HG03066 (cell line): ENCODE results near the gene ITGA5.

Experiments used
- ATAC-seq: cut with Tn5 transposase; IDR thresholded peaks from one replicate; pipeline ENCODE4 v1.9.1; 2021; ENCODE audit warnings: low read depth; ENCODE audit not compliant: unreplicated experiment

Gene ITGA5

GRCh38 chr12:54412786-54413185 lies 6.3 kb downstream of the ITGA5 start:
- no peak for ATAC-seq

- ATAC-seq, result no peak
Observed at GRCh38 chr12:54412348-54412747, 6.7 kb downstream of the ITGA5 start.

- ATAC-seq, result no peak
Observed at GRCh38 chr12:54411391-54412241, 7.5 kb downstream of the ITGA5 start.

- ATAC-seq, result no peak
Observed at GRCh38 chr12:54409267-54409666, 9.8 kb downstream of the ITGA5 start.

- ATAC-seq, result no peak
Observed at GRCh38 chr12:54407183-54407905, 11.7 kb downstream of the ITGA5 start.

GRCh38 chr12:54405573-54405972 lies 13.5 kb downstream of the ITGA5 start:
- no peak for ATAC-seq

GRCh38 chr12:54405106-54405505 lies 14.0 kb downstream of the ITGA5 start:
- ATAC-seq, result no peak

- no peak for ATAC-seq
Observed at GRCh38 chr12:54404061-54405004, 14.7 kb downstream of the ITGA5 start.

GRCh38 chr12:54401119-54401518 lies 17.9 kb downstream of the ITGA5 start:
- no peak for ATAC-seq

GRCh38 chr12:54398995-54399793 lies 19.9 kb downstream of the ITGA5 start:
- no peak for ATAC-seq

- no peak for ATAC-seq
Observed at GRCh38 chr12:54398218-54398617, 20.8 kb downstream of the ITGA5 start.

GRCh38 chr12:54397157-54397556 lies 21.9 kb downstream of the ITGA5 start:
- ATAC-seq, result no peak

- no peak for ATAC-seq
Observed at GRCh38 chr12:54395545-54395944, 23.5 kb downstream of the ITGA5 start.

GRCh38 chr12:54394986-54395385 lies 24.1 kb downstream of the ITGA5 start:
- no peak for ATAC-seq

- ATAC-seq, result no peak
Observed at GRCh38 chr12:54394281-54394719, 24.8 kb downstream of the ITGA5 start.

GRCh38 chr12:54393743-54394142 lies 25.3 kb downstream of the ITGA5 start:
- ATAC-seq, result no peak

GRCh38 chr12:54393207-54393609 lies 25.9 kb downstream of the ITGA5 start:
- no peak for ATAC-seq

- ATAC-seq, result no peak
Observed at GRCh38 chr12:54392485-54393206, 26.4 kb downstream of the ITGA5 start.
